Suppressor macrophage (primary cell): ENCODE data around the gene TSPO.
"Not testable (repeated sequence)": the region's sequence is repeated elsewhere in the genome, so short reads cannot be mapped to it uniquely, and the experiment has no call there.

Experiments used
- DNase-seq, 4 experiments: peaks; one replicate each; pipeline ENCODE4 v3.0.0-alpha.2; 2020 to 2022

Gene TSPO

DNA sequence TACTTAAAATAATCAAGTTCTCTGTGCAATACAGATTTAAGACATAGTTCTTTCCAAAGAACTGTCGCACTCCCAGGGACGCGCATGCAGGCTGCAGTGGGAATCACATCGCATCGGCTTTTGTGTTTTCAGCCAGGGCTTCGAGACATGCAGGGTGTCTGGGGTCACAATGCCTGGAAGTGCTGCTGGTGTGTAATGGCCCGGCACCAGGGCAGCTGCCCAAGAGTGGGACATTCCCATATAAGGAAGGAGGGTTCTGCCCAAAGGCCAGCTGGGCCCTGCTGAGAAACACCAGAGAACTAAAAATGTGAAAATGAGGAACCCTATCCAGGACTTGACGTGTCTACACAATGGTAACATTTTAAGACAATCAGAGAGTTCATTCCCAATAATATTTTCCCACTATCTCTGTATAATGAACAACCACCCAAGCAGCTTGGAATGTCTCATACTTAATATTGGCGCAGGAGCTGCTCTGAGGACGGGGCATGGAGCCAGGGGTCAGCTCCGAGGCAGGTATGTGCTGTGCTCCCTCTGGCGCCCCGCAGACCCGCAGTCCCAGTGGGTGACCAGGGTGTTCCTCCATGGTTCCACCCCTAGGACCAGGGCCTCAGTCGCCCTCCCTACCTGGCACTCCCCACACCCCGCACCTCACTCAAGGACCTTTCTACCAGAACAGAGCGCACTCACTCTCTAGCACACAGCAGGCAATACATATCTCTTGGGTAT lies 19.4 kb upstream of the TSPO start:
- peak in 2 of 4 experiments; percentile 22 to 41 for DNase-seq

DNA sequence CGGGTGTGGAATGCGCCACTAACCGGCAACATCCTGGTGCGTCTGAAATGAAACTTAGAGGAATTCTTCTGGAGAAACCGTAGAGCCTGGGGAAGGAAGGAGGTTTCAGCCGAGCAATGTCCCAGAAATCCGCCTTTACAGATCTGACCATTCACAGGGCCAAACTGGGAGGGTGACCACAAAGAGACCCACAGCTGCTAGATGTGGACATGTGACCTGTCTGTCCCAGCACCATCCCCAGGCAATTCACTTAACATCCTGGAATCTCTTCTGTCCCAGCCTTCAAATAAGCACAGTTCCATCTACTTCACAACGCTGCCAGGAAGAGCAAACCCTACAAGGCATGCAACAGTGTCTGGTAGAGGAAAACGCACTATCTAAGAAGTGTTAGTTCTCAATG lies 18.0 kb upstream of the TSPO start:
- DNase-seq, result no peak

DNA sequence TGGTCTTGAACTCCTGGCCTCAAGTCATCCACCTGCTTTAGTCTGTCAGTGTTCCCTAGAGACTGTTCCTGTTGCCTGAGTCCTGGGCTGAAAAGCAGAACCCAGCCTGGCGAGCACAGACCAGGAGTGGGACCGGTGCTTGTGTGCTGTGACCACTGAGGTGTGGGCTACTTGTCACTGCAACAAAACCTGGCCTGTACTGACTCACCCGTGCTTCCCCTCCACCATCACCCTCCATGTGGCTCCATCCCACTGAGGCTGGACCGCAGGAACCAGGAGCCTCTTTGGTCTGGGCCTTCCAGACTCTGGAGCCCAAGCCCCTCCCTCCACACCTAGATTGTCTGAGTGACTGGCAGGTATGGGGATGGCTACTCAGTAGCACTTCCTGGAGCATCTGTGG lies 16.8 kb upstream of the TSPO start:
- DNase-seq, result no peak

DNA sequence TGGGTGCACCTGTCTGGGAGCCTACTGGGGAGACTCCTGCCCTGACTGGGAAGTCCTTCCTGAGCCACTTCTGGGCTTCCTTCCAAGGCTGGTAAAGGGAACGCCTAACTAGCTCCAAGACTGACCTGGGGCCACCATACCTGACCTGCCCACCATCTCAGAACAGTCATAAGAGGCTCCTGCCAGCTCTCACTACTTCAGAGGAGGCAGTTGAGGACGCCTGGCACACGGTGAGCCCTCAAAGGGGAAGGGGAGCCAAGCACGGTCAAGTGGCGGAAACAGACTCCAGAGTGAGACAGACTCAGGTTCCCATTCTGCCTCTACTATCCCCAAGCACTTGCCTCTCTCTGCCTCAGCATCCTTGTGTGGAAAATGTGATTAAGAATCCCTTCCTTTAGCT lies 15.8 kb upstream of the TSPO start:
- DNase-seq, result no peak

DNA sequence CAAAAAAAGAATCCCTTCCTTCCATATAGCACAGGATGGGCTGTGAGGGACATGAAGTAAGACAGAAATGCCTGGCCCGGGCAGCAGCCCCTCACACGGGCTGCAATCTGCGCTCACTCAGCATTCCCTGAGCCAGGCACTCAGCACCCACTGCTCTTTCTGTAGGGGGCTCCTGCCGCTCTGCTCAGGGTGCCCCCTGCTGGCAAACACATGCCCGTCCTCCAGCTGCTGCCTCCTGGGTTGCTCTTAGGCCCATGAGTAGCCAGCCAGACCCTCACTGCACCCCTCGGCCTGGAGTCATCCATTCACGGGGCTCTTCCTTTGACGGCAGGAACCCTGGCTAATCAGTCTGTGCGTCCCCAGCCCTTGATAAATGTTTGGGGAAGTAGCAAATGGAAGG lies 15.1 kb upstream of the TSPO start:
- DNase-seq, result peak; percentile 34 to 67 (median 52)

DNA sequence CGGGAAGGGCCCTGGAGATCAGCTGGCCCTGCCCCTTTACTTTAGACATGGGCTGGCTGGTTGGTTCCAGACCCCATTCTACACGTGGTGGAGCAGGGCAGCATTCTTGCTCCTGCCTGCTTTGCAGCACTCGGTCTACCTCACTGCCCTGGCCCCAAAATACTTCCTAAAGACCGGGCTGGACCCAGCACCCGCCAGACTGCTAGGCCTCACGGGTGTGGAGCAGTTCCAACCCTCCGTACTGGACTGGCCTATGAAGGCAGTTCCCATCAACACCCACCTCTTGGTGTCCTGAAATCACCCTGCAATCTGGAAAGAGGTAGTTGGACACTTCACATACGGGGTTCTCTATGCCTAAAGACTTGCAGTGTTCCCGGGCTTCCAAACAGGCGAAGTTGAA lies 14.6 kb upstream of the TSPO start:
- DNase-seq, result peak in 2 of 4 experiments; percentile 29 to 44

DNA sequence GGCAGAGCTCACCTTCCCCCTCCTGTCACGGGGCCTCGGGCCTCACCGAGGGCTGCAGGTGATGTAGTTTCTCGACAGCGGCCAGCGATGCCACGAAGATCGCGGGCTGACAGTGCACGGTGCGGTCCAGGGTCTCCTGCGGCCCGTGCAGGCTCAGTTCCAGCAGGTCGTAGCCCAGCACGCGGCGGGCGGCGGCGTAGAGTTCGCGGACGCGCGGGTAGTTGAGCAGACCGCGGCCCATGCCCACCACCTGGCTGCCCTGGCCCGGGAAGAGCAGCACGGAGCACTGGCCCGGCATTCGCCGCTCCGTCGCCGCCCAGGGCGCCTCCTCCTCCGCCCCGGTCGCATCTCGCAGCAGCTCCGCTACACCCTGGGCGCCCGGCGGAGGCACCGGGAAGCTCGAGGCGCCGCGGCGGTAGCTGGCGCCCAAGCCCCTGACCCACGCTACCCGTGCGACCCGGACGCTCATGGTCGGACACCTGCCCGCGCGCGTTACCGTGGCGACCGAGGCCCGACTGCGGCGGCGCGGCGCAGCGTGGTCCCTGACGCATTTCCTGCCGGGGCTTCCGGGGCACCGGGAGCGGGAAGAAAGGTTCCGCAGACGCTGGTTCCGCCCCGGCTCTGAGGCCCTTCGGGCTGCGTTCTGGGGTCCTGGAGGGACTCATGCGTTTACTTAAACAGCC lies 8.3 kb upstream of the TSPO start, which contains the start of gene MCAT:
TSS of gene MCAT (minus strand) at position 519 of the 683 bp plus-strand sequence. CDS start at position 469, 50 bp downstream.
- peak; percentile 82 to 94 (median 87) for DNase-seq

DNA sequence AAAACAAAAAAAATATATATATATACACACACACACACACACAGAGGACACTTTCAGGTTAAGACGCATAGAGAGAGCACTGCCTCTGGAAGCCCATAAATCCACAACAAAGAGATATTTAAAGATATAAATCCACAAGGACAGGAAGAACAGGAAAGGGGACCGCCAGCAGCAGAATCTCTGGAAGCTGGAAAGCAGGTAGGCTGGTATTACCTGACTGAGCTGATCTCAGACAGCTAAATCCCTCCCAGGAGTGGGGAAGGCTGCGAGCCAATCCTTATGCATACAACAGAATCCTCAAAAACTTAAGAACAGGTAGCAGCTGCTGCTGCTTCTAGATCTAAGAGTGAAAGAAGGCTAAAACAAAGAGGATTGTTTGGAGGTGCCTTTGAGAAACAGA lies 6.4 kb upstream of the TSPO start:
- DNase-seq, result no peak

DNA sequence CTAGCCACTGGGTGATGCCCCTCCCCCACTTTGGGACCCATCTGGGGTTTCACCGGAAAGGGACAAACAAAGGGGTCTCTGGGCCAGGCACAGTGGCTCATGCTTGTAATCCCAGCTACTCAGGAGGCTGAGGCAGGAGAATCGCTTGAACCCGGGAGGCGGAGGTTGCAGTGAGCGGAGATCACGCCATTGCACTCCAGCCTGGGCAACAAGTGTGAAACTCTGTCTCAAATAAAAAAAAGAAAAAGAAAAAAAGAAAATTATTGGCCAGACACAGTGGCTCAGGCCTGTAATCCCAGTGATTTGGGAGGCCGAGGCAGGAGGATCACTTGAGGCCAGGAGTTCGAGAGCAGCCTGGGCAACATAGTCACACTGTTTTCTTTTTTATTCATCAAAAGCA lies 6.0 kb upstream of the TSPO start:
- not testable (repeated sequence) for DNase-seq

DNA sequence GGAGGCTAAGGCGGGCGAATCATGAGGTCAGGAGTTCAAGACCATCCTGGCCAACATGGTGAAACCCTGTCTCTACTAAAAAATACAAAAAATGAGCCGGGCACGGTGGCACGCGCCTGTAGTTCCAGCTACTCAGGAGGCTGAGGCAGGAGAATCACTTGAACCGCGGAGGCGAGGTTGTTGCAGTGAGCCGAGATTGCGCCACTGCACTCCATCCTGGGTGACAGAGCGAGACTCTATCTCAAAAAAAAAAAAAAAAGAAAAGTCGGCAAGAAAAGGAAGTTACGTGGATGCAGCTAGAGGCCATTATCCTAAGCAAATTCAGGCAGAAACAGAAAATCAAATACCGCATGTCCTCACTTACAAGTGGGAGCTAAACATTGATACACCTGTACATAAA lies 5.0 kb upstream of the TSPO start:
- peak; percentile 64 to 80 (median 79) for DNase-seq

DNA sequence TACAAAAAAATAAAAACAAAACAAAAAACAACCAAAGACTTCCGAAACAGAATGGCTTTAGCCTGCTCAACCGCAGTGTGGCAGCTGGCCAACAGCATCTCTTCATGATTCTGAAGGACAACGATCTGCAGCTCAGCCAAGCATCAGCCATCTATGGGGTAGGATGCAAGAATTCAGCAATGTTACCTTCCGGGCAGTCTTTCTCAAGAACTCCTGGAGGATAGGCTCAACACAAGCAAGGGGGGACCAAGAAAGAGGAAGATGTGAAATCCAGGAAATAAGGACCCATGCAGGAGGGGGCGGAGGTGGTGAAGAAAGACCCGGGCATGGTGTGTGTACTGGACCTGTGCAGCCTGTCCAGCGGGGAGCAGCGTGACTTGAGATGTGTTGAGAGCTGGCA lies 3.5 kb upstream of the TSPO start:
- peak; percentile 67 to 85 (median 82) for DNase-seq

DNA sequence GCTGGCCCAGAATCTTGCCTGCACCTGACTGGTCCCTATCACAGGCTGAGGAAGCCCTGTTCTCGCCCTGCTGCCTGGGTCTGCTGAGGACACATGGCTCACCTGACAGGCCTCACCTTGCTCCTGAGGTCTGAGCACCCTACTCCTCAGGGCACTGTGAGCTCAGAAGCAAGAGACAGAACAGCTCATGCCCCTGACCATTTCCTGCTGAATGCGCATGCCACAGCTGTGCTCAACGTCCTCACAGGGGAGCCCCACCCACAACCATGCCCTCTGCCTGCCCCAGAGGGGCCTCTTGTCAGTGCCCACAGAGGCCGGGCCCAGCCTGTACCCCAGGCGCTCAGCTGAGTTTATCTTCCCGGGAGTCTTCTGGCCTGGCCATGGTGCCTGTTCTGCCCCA lies 2.8 kb upstream of the TSPO start:
- peak; percentile 21 to 61 (median 46) for DNase-seq

DNA sequence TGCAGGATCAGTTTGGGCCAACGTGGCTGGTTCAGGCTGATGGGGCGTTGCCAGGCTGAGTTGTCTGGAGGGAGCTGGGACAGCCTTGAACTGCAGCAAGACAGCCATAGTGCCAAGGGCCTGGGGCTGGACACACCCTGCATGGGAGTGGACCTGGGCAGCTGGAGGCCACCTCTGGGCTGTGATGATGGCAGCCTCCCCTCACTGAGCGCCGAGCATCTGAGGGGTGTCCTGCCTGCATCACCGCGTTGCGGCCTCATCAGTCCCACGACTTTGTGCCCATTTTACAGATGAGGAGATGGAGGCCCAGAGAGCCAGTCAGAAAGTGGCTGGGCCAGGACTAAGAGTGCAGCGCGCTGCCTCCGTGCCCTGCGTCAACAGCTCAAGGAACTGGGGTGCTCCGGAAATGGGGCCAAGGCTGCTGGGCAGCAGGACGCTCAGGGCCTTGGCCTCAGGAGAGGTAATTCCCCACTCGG lies 590 bp upstream of the TSPO start:
- DNase-seq, result no peak

DNA sequence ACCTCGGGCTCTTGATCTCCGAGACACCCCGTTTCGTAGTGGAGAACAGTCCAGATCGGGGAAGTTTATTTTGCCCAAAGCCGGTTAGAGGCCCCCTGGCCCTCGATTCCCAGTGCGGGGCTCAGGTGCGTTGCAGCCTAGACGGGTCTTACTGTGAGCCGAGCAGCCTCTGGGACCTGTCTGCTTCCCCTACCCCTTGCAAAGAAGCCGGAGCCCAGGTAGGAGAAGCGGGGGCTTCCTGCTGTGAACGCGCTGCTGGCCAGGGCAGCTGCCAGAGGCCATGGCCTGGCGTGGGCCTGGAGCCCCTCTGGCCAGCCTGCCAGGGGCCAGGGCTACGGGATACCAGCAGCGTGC lies 621 bp downstream of the TSPO start:
- no peak for DNase-seq

DNA sequence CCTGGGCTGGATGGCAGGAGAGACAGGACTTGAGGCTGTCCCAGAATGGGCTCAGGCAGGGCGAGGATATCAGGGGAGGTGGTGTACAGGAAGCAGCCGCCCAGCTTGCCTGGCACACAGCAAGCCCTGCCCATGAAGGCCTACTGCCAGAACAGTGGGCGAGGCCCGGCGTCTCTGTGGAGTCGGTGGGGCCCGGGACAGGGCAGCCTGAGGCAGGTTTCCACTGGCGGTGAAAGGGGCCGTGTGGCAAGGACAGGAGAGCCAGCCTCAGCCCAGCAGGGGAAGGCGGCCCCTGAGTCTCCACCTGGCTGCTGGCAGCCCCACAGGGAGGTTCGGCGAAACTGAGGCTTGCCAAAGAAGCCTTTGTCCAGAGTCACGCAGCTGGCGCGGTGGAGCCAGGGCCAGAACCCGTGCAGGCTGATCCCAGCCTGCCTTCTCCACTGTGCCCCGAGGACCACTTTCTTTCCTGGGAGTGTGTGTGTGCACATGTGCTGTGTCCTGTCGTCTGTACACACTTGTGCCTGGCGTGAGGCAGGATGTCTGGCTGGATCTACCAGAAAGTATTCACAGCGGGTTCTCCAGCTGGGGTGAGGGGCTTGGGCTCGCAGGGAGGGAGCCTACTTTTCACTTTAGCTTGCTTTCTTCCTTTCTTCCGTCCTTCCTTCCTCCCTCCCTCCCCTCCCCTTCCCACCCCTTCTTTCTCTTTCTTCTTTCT lies 1.2 kb downstream of the TSPO start:
- DNase-seq, result peak; percentile 48 to 85 (median 76)

DNA sequence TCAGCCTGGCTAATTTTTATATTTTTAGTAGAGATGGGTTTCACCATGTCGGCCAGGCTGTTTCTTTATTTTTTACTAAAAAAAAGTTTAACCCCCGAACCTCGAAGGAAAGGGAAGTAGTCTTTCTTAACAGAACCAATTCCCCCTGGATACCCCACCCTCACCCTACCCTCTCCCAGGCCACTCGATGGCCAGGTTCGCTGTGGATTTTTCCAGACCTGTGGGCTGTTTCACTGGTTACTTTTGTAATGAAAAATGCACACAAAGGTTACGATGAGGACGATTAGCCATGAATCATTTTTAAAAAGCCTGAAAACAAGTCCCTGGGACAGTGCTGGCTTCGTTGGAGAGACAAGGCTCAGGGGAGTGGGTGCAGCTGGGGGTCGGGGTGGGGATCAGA lies 2.5 kb downstream of the TSPO start:
- peak in 3 of 4 experiments; percentile 32 to 56 (median 42) for DNase-seq

DNA sequence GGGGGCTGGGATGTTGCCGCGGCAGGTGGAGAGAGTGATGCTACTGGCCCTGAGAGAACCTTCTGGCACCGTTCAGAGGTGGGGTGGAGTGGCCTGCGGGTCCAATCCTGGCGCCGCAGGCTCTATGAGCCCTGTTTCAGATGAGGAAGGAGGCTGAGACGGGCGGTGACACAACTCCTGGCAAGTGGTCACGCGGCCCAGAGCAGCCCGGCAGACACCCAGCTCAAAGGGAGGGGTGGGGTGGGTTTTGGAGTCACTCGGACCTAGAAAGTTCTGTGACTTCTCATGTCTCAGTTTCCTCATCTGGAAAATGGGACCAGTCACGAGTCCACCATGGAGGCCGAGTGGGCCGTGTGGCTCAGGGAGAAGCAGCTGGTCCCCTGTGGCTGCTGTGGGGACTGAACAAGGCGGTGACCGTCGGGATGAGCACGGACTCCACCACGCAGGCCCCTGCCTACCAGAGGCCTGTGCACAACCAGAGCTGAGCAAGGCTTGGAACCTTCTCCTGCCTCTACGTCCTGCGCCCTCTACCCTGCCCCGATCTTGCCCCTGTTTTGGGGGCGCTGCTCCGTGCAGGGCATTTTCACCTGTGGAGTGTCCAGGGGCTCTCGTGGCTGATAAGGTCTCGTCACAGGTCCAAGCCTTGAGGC lies 3.7 kb downstream of the TSPO start:
- peak; percentile 73 to 91 (median 85) for DNase-seq

DNA sequence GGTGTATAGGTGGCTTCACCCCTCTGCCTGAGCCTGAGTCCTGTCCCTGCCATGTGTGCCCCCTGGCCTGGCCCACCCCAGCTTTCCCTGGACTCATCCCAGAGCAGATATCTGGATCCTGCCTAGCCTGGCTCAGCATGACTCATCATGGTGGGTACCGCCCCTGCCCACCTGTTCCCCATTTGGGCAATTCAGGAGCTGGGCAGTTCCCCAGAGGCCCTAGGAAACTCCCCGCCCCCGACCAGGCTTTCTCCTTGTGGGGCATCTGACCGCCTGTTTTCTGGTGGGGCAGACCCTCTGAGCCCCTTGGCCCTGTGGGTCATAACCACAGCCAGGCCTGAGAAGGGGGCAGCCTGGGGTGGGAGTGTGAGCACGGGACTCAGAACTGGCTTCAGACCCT lies 4.4 kb downstream of the TSPO start:
- DNase-seq, result peak; percentile 27 to 71 (median 51)

DNA sequence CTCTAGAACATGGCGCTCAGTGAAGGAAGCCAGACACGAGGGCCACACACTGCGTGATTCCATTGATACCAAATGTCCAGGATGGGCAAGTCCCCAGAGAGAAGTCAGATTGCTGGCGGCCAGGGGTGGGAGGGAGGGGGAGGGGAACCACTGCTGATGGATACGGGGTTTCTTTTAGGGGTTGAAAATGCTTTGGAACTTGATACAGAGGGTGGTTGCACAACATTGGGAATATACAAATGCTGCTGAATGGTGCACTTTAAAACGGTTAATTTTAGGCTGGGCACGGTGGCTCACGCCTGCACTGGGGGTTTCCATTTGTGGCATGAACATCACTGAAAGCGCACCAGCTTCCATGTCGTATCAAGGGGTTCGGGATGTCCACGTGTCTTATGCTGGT lies 5.1 kb downstream of the TSPO start:
- DNase-seq, result no peak

DNA sequence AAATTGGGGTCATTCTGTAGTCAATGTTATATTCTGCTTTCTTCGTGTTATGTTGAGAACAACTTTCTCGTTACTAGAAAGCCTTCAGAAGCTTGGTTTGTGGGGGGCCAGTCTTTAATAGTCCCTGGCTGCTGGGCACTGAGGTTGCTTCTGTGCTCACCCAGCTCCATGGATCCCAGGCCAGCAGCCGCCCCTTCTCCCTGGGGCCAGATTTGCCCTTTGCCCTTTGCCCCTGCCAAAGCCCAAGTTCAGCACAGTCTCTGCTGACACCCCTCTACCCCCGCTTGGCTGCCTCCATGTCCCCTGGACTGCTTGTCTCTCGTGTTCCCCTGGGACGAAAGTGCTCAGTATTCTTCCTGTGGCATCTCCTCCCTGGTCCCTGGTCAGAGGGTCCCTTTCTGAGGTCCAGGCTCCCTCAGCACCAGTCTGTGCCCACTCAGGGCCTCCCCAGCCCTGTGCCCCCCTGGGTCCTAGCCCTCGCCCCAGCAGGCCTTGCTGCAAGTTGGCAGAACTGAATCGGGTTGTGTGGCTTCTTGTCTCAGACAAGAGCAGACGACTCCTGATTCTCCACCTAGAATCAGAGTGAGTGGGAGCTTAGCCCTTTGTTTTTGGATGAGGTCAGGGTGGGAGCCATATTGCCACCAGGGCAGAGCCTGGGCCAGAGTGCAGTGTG lies 6.7 kb downstream of the TSPO start:
- DNase-seq, result no peak

DNA sequence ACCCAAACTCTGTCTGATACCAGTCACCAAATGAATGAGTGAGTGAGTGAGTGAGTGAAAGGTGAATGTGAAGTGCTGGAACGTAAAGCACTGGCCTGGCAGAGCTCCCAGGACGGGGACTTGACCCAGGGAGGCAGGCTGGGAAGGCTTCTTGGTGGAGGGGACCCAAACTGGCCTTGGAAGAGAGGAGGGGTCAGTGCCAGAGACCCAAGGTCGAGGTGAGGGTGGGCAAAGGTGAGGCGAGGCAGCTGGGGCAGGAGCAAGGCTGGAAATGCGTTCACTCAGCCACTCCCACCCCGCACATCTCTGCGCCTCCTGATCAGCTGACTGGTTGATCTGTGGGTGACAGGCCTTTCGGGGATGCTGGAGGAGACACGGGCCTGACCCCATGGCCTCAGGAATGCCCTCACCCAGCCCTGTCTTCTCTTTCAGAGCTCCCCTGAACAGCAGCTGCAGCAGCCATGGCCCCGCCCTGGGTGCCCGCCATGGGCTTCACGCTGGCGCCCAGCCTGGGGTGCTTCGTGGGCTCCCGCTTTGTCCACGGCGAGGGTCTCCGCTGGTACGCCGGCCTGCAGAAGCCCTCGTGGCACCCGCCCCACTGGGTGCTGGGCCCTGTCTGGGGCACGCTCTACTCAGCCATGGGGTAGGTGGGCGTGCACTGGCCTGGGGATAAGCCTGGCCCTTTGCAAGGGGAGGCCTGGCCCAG lies 7.6 kb downstream of the TSPO start:
- no peak for DNase-seq
